Transverse colon (tissue), 3 donors: Measurements from ENCODE around the gene SGPP1.

Source experiments
- EP300 ChIP-seq: sonication (generic); formaldehyde crosslinking; IDR thresholded peaks from one replicate; pipeline ENCODE4 v1.6.1; 2017; ENCODE audit warnings: antibody characterized with exemption, low read depth
- POLR2A ChIP-seq: fragments of 450-650 bp; IDR thresholded peaks from one replicate; pipeline ENCODE4 v1.6.1; 2016; ENCODE audit warnings: antibody characterized with exemption, mild to moderate bottlenecking, moderate library complexity
- TF ChIP-seq, protein P1 (sequence below), 5 experiments: fragments of 200-600 bp in 3 of 5; fragments of 450-650 bp in 2 of 5; sonication (generic) in 3 of 5; IDR thresholded peaks; 1 replicate in 2 of 5; 2 replicates in 3 of 5; pipeline ENCODE4 v1.5.1; 2016 to 2017; ENCODE audit warnings: antibody characterized with exemption in 5 of 5, inconsistent platforms in 3 of 5, mild to moderate bottlenecking in 2 of 5, moderate library complexity in 1 of 5

DNA sequence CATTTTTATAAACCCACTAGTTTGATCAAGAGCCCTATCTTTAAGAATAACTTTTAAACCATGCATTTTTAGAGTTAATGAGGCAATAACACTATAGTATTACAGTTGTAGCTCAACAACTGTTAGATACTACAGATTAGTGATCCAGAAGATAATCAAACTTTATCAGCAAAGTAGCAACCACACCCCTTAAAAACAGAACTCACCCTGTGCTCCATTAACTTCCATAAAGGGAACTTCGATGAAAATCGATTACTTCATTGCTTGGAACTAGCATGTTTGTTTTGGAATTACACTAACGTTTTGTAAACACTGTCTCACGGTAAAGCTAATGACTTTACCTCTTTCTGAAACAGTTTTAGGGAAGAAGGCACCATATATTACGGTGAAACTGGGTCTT lies 1.4 kb downstream of the SGPP1 start:
- no peak for TF ChIP-seq POLR2A
- TF ChIP-seq, protein P1, sequence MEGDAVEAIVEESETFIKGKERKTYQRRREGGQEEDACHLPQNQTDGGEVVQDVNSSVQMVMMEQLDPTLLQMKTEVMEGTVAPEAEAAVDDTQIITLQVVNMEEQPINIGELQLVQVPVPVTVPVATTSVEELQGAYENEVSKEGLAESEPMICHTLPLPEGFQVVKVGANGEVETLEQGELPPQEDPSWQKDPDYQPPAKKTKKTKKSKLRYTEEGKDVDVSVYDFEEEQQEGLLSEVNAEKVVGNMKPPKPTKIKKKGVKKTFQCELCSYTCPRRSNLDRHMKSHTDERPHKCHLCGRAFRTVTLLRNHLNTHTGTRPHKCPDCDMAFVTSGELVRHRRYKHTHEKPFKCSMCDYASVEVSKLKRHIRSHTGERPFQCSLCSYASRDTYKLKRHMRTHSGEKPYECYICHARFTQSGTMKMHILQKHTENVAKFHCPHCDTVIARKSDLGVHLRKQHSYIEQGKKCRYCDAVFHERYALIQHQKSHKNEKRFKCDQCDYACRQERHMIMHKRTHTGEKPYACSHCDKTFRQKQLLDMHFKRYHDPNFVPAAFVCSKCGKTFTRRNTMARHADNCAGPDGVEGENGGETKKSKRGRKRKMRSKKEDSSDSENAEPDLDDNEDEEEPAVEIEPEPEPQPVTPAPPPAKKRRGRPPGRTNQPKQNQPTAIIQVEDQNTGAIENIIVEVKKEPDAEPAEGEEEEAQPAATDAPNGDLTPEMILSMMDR (IDR thresholded peaks at IDR 0.05) = no peak
- no peak for TF ChIP-seq EP300
